ENCODE measurements around the gene TUSC2.

GRCh38 chr3:50372349-50372748 is 44.3 kb upstream of the TUSC2 start:
- TF ChIP-seq, protein P1, sequence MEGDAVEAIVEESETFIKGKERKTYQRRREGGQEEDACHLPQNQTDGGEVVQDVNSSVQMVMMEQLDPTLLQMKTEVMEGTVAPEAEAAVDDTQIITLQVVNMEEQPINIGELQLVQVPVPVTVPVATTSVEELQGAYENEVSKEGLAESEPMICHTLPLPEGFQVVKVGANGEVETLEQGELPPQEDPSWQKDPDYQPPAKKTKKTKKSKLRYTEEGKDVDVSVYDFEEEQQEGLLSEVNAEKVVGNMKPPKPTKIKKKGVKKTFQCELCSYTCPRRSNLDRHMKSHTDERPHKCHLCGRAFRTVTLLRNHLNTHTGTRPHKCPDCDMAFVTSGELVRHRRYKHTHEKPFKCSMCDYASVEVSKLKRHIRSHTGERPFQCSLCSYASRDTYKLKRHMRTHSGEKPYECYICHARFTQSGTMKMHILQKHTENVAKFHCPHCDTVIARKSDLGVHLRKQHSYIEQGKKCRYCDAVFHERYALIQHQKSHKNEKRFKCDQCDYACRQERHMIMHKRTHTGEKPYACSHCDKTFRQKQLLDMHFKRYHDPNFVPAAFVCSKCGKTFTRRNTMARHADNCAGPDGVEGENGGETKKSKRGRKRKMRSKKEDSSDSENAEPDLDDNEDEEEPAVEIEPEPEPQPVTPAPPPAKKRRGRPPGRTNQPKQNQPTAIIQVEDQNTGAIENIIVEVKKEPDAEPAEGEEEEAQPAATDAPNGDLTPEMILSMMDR (IDR thresholded peaks at IDR 0.05; ENCODE audit: poor library complexity, severe bottlenecking) = no peak
- TF ChIP-seq, protein P2, sequence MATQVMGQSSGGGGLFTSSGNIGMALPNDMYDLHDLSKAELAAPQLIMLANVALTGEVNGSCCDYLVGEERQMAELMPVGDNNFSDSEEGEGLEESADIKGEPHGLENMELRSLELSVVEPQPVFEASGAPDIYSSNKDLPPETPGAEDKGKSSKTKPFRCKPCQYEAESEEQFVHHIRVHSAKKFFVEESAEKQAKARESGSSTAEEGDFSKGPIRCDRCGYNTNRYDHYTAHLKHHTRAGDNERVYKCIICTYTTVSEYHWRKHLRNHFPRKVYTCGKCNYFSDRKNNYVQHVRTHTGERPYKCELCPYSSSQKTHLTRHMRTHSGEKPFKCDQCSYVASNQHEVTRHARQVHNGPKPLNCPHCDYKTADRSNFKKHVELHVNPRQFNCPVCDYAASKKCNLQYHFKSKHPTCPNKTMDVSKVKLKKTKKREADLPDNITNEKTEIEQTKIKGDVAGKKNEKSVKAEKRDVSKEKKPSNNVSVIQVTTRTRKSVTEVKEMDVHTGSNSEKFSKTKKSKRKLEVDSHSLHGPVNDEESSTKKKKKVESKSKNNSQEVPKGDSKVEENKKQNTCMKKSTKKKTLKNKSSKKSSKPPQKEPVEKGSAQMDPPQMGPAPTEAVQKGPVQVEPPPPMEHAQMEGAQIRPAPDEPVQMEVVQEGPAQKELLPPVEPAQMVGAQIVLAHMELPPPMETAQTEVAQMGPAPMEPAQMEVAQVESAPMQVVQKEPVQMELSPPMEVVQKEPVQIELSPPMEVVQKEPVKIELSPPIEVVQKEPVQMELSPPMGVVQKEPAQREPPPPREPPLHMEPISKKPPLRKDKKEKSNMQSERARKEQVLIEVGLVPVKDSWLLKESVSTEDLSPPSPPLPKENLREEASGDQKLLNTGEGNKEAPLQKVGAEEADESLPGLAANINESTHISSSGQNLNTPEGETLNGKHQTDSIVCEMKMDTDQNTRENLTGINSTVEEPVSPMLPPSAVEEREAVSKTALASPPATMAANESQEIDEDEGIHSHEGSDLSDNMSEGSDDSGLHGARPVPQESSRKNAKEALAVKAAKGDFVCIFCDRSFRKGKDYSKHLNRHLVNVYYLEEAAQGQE (IDR thresholded peaks at IDR 0.05; ENCODE audit: borderline replicate concordance) = no peak
- TF ChIP-seq EP300 (conservative IDR thresholded peaks at IDR 0.05; ENCODE audit: poor library complexity, severe bottlenecking) (no peak), POLR2AphosphoS5 (IDR thresholded peaks at IDR 0.05) (no peak), SMC3 (conservative IDR thresholded peaks at IDR 0.05; ENCODE audit: poor library complexity) (no peak), TAF1 (IDR thresholded peaks at IDR 0.05; ENCODE audit: low read depth) (no peak), EZH2 (IDR thresholded peaks at IDR 0.05; ENCODE audit: borderline replicate concordance, insufficient read depth, low read length, poor library complexity, severe bottlenecking) (no peak), MXI1 (conservative IDR thresholded peaks at IDR 0.05; ENCODE audit: poor library complexity, severe bottlenecking) (no peak), RAD21 (conservative IDR thresholded peaks at IDR 0.05) (no peak)

Data from neural cell (in vitro differentiated cells).